Stimulated activated CD4-positive, alpha-beta T cell treated with anti-CD3 and anti-CD28 coated beads, Interleukin-4, amount 100 ng/mL, for 24 hours (primary cell): ENCODE measurements around the gene ACADSB.

Source experiments
- DNase-seq: peaks from one replicate; pipeline ENCODE4 v3.0.0-alpha.2; 2020

ACADSB gene

DNA sequence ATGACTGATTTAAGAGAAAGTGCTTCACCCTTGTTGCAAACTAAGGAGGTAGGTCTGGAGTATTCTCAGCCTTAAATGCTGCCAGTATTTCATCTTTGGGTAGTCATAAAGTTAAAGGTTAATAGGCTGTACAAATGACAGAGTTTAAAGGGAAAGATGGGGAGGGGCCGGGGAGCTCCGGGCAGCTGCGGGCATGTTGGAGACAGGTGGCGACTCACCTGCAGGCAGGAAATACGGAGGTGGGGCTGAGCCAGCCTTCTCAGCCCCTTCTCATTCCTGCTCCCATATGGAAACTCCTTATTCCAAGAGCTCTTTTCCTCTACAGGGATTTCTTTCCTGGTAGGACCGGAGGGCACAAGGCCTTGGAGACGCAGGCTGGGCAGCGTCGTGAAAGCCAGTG lies 95.1 kb downstream of the ACADSB start:
- no peak for DNase-seq
